ENCODE results near the gene HNF4A.
"Not testable (repeated sequence)": the region's sequence is repeated elsewhere in the genome, so short reads cannot be mapped to it uniquely, and the experiment has no call there.

HNF4A gene

DNA sequence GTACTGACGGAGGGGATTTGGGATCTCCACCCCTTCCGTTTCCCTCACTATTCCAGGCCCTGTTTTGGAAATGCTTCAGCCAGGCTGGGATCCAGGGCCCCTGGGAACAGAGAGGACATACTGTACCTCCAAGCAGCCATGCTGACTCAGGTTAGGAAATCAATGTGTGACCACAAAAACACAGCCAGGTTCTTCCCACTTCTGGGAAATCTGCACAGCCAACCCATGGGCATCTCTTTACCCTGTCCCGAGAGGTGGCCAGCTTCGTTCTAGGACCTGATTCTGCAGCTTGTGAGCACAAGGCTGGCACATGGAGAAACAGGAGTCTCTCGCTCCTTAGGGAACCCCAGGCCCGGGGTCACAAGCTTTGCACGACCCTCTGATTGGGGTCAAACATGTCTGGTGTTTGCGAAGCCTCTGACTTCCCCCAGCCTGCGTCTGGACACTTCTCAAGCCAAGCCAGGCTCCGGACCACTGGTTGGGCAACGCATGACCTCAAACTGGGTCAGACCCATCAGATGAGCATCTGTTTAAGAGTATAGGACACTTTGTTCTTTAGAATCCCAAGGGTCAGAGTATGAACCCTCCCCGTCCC lies 111.9 kb downstream of the HNF4A start:
- no peak for DNase-seq (ENCODE audit: low read depth in 2 of 2, low spot score in 1 of 2)

DNA sequence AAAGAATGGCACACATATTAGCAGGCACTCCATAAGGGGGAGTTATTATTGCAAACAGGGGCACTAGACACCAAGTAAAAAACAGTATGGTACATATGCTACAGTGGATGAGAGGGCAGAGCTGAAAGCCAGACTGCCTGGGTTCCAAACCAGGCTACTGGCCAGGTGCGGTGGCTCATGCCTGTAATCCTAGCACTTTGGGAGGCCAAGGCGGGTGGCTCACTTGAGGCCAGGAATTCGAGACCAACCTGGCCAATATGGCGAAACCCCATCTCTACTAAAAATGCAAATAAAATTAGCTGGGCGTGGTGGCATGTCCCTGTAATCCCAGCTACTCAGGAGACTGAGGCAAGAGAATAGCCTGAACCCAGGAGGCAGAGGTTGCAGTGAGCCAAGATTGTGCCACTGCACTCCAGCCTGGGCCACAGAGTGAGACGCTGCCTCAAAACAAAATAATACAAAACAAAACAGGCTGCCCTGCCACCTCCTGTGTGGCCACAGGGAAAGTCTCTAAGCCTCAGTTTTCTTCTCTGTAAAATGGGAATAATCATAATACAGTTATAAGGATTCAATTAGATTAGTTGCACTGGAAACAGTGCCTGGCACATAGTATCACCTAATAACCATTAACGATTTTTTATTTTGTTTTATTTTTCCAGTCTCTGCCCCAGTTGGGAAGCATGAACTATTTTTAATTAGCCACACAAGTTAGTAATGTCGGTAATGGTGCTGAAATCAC lies 112.7 kb downstream of the HNF4A start:
- DNase-seq (ENCODE audit: low read depth in 2 of 2, low spot score in 1 of 2), result no peak

DNA sequence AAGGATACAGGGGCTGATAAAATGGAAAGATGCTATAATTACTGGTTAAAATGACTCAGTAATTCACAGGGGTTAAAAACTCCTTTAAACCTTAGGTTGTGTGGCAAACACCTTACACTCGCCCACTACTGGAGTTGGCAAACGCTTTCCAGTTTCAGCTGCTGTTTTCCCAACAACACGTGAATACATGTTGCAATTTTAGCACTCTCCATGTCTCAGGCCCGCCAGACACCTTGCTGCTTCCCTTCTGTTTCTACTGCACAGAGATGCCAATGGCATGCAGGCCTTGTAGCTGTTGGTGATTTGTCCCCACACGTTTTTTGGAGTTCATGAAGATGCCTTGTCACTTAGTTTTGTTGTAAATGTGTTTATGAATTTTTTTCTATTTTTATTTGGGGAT lies 114.8 kb downstream of the HNF4A start:
- DNase-seq (ENCODE audit: low read depth in 2 of 2, low spot score in 1 of 2), result no peak

DNA sequence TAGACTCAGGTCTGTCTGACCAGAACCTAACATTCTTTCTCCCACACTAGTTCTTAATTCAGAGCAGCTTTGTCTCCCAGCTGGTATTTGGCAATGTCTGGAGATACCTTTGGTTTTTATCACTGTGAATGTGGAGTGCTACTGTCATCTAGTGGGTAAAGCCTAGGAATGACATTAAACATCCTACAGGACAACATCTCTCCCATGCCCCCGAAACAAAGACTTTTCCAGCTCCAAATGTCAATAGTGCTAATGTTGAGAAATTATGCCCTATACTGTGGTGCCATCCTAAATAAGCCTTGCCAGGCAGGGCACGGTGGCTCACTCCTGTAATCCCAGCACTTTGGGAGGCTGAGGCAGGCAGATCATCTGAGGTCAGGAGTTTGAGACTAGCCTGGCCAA lies 116.0 kb downstream of the HNF4A start:
- no peak for DNase-seq (ENCODE audit: low read depth in 2 of 2, low spot score in 1 of 2)

DNA sequence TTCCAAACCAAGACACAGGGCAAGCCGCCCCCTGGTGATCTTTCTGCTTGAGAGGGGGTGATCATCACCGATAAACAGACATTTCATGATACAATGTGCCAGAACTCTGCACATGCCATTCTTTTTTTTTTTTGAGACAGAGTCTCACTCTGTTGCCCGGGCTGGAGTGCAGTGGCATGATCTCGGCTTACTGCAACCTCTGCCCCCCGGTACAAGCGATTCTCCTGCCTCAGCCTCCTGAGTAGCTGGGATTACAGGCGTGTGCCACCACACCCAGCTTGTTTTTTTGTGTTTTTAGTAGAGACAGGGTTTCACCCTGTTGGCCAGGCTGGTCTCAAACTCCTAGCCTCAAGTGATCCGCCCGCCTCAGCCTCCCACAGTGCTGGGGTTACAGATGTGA lies 116.8 kb downstream of the HNF4A start:
- DNase-seq (ENCODE audit: low read depth in 2 of 2, low spot score in 1 of 2), result not testable (repeated sequence)

DNA sequence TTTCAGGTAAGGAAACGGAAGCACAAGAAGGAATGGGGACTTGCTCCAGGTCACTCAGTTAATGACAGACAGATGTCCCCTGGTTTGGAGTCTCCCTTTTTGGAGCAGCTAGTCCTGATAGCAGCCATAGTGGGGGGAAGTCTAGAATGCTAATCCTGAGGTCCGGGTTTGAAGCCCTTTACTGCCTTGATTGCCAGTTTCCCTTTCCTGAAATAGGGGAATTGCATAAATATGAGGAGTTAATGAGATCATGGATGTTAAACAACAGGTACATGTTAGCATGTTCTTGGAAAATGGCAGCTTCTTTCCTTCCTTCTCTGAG lies 119.8 kb downstream of the HNF4A start:
- no peak for DNase-seq (ENCODE audit: low read depth in 2 of 2, low spot score in 1 of 2)

DNA sequence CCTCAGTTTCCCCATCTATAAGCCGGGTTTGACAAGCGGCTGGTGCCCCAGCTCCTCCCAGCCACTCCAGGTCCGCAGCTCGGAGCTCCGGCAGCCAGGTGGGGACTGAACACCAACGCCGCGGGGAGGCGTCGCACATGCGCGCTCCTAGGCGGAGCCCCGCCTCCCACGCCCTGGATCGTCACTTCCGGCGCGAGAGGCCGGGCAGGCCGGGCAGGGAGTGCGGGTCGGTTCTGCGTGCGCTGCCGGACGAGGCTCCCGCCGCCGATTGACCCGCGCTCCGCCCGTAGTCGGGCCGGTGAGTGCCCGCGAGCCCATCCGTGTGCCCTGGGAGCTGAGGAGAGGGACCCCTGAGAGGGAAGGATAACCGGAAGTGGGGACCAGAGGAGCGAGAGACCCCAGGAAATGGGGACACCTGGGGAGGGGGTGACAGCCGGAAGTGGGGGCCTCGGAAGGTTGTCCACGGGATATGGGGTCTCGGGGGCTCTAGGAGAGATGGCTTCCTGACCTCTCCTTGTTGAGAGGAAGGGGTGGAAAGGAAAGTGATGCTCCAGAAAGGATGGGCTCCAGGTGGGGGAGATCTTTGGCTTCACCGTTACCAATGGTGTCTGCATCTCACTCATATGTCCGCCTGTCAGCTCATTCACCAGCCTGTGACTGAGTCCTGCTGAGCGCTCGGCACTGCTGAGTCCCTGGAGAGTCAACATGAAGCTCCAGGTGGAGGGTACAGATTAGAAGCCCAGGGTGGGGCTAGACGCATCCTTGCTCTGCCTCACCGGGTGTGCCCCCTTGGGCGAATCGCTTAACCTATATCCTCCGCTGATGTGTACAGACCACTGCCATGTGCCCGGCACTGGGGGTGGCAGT lies 120.4 kb downstream of the HNF4A start, which contains the start of gene TTPAL:
Gene TTPAL (plus strand): TSS at position 181 of the 867 bp plus-strand sequence. CDS start 4,126 bp downstream, outside the sequence.
- DNase-seq (ENCODE audit: low read depth in 2 of 2, low spot score in 1 of 2), result peak; percentile 67 to 76

DNA sequence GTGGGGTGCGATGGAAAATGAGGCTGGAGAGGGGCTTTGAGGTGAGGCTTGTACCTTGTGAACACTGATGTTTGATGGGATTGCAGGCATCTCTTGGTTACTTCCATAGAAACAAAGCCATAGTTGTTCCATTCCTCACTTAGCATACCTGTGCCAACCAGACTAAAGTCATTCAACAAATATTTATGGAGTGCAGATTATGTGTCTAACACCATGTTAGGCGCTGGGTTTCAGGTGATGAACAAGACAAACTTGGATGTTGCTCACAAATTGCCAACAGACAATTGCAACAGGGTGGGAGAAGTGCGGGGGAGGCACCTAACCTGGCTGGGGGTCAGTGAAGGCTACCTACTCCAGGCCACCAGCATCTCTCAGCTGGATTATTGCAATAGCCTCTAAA lies 121.7 kb downstream of the HNF4A start:
- no peak for DNase-seq (ENCODE audit: low read depth in 2 of 2, low spot score in 1 of 2)

DNA sequence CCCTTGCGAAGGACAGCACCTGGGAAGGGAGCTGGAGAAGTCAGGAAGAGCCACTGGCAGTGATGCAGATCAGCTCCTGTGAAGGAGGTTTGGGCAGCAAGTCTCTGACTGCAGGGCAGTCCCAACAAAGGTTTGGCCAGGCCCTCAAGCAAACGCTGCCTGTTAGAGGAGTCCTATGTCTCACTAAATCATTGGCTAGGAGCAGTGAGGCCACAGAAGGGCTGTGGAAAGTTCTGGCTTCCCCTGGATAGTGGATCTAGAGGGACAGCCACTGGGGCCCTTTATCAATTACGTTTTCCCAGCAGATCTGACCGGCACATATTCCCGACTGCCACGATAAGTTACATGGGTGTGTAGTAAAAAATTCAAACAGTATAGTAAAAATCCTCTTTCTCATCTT lies 122.7 kb downstream of the HNF4A start:
- no peak for DNase-seq (ENCODE audit: low read depth in 2 of 2, low spot score in 1 of 2)

DNA sequence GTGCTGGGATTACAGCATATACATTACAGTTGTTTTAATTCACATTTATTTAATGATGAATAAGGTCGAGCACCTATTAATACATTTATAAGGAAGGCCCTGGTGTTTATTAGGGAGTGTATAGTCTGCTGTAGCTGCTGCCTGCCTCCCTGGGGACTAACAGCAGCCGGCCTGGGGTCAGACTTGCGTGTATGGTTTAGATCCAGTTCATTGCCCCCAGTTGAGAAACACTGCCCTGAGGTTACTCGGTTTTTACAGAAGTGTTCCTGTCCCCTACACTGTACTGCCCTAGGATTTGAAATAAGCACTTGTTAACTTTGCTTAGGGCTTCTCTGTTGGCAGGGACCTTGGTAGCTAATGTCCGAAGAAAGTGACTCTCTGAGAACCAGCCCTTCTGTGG lies 124.1 kb downstream of the HNF4A start:
- no peak for DNase-seq (ENCODE audit: low read depth in 2 of 2, low spot score in 1 of 2)

DNA sequence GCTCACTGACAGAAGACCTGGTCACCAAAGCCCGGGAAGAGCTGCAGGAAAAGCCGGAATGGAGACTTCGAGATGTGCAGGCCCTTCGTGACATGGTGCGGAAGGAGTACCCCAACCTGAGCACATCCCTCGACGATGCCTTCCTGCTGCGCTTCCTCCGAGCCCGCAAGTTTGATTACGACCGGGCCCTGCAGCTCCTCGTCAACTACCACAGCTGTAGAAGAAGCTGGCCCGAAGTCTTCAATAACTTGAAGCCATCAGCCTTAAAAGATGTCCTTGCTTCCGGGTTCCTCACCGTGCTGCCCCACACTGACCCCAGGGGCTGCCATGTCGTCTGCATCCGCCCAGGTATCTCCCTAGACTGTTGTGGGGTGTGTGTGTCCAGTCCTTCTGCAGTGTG lies 124.6 kb downstream of the HNF4A start:
- no peak for DNase-seq (ENCODE audit: low read depth in 2 of 2, low spot score in 1 of 2)

DNA sequence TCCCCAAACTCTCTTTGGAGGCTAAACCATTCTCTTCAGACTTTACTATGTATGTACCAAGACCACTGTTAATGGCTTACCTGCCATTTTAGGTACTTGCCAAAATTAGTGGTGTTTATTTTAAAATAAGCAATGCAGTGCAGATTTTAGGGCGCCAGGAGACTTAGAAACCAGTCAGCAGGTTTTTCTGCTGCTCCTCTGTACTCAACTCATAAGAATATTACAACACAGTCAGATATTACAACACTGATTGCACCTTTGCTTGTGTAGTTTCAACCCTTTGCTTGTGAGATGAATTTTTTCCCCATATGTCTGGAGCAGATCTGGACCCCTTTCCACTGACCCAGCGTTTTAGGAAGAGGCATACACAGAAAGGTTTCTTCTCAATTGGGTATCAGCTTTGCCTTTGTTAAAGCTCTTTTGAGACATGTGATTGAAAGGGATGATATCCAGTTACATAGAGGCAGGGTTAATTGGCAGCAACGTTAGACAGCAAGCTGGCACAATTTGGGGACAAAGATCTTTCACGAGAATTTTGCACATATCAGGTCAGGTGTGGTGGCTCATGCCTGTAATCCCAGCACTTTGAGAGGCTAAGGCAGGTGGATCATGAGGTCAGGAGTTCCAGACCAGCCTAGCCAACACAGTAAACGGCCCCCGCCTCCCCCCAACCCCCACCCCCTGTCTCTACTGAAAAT lies 126.4 kb downstream of the HNF4A start:
- no peak for DNase-seq (ENCODE audit: low read depth in 2 of 2, low spot score in 1 of 2)

DNA sequence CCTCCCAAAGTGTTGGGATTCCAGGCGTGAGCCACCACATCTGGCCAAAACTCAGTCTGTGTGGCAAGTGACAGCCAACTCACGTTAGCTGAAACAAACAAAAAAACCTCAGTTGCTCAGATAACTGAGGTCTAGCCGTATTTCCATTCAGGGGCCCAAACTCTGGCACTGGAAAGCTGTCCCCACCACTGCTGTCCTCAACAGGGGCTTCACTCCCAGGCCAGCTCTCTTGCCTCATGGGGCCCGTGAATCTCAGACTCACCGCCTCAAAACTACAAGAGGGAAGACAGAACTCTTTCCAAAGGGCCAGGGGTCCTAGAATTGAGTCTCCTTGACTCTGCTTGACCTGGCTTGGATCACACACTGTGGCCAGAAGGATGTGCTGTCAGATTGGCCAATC lies 127.6 kb downstream of the HNF4A start:
- DNase-seq (ENCODE audit: low read depth in 2 of 2, low spot score in 1 of 2), result no peak
